GM18909 (cell line): ENCODE measurements around the gene GCA.

ENCODE experiments used
- ATAC-seq: cut with Tn5 transposase; IDR thresholded peaks from one replicate; pipeline ENCODE4 v1.9.1; 2021; ENCODE audit warnings: mild to moderate bottlenecking; ENCODE audit not compliant: unreplicated experiment, poor library complexity

GCA gene

GRCh38 chr2:162401871-162402270 is 57.9 kb downstream of the GCA start:
- ATAC-seq = no peak

- ATAC-seq = no peak
Observed at GRCh38 chr2:162403884-162404283, 60.0 kb downstream of the GCA start.
